GM23338 (cell line): ENCODE results near the gene ILDR2. TPM values are rescaled to one million over a fixed set of nuclear protein-coding genes. Genes with fewer than 3 reads are reported as not detected.

Source experiments
- ATAC-seq: fragments of 200-7000 bp; cut with Tn5 transposase; 3 replicates; pipeline ENCODE4 v1.9.1; 2020
- DNase-seq: peaks from one replicate; pipeline ENCODE4 v3.0.0-alpha.2; 2015; ENCODE audit warnings: low spot score
- H2AFZ ChIP-seq: fragments of 200-600 bp; sonication (generic); 2 replicates; pipeline ENCODE4 v1.8.0; 2016; ENCODE audit warnings: antibody characterized with exemption, mild to moderate bottlenecking, moderate library complexity
- H3F3A ChIP-seq: fragments of 200-600 bp; sonication (generic); replicated peaks from 2 replicates; pipeline ENCODE4 v1.8.0; 2017; ENCODE audit warnings: antibody characterized with exemption, mixed run types, low read depth
- H3K27ac ChIP-seq: fragments of 200-600 bp; sonication (generic); 2 replicates; pipeline ENCODE4 v1.6.1; 2016; ENCODE audit warnings: low read depth
- H3K27me3 ChIP-seq: fragments of 200-600 bp; sonication (generic); 2 replicates; pipeline ENCODE4 v1.8.0; 2016; ENCODE audit warnings: mild to moderate bottlenecking, mixed run types, moderate library complexity; ENCODE audit not compliant: insufficient read depth
- H3K36me3 ChIP-seq: fragments of 200-600 bp; sonication (generic); 2 replicates; pipeline ENCODE4 v1.8.0; 2016; ENCODE audit warnings: mild to moderate bottlenecking; ENCODE audit not compliant: insufficient read depth
- H3K4me1 ChIP-seq: fragments of 200-600 bp; sonication (generic); 2 replicates; pipeline ENCODE4 v1.8.0; 2016; ENCODE audit warnings: mild to moderate bottlenecking, moderate library complexity; ENCODE audit not compliant: insufficient read depth
- H3K4me2 ChIP-seq: fragments of 200-600 bp; sonication (generic); 2 replicates; pipeline ENCODE4 v1.7.1; 2017; ENCODE audit warnings: mixed run types
- H3K4me3 ChIP-seq: fragments of 200-600 bp; sonication (generic); 2 replicates; pipeline ENCODE4 v1.6.1; 2016; ENCODE audit warnings: mixed run types
- H3K79me2 ChIP-seq: fragments of 200-600 bp; sonication (generic); replicated peaks from 2 replicates; pipeline ENCODE4 v1.8.0; 2017; ENCODE audit warnings: mild to moderate bottlenecking; ENCODE audit not compliant: insufficient read depth
- H3K9me2 ChIP-seq: fragments of 200-600 bp; sonication (generic); 2 replicates; pipeline ENCODE4 v1.8.0; 2017; ENCODE audit not compliant: insufficient read depth
- H4K20me1 ChIP-seq: fragments of 200-600 bp; sonication (generic); replicated peaks from 2 replicates; pipeline ENCODE4 v1.8.0; 2017; ENCODE audit warnings: mild to moderate bottlenecking; ENCODE audit not compliant: insufficient read depth
- H3K27ac Mint-ChIP-seq: 2 replicates; pipeline ENCODE4 v1.8.0; 2020; ENCODE audit warnings: inconsistent platforms, mild to moderate bottlenecking, moderate library complexity, mixed read lengths
- H3K27me3 Mint-ChIP-seq: 3 replicates; pipeline ENCODE4 v1.8.0; 2022; ENCODE audit warnings: low read depth, mild to moderate bottlenecking, moderate library complexity, mixed read lengths, inconsistent platforms; ENCODE audit not compliant: insufficient read depth, poor library complexity
- H3K36me3 Mint-ChIP-seq: 3 replicates; pipeline ENCODE4 v1.8.0; 2021; ENCODE audit warnings: low read depth, mild to moderate bottlenecking, inconsistent platforms, moderate library complexity, mixed read lengths
- H3K4me1 Mint-ChIP-seq: 3 replicates; pipeline ENCODE4 v1.8.0; 2020; ENCODE audit warnings: mild to moderate bottlenecking, inconsistent platforms, mixed read lengths
- H3K4me3 Mint-ChIP-seq: 3 replicates; pipeline ENCODE4 v1.8.0; 2021; ENCODE audit warnings: moderate library complexity, mild to moderate bottlenecking, inconsistent platforms, mixed read lengths
- H3K9me3 Mint-ChIP-seq: 3 replicates; pipeline ENCODE4 v1.8.0; 2020; ENCODE audit warnings: moderate library complexity, mild to moderate bottlenecking, inconsistent platforms, mixed read lengths
- CREB1 ChIP-seq: fragments of 250-450 bp; sonication (Bioruptor Pico); IDR thresholded peaks from 2 replicates; pipeline ENCODE4 v1.5.0; 2020; ENCODE audit warnings: low read depth, mild to moderate bottlenecking, moderate library complexity
- CTCF ChIP-seq, 2 experiments: fragments of 200-600 bp in 1 of 2; sonication (generic) in 1 of 2; conservative IDR thresholded peaks; 2 replicates each; pipeline versions ENCODE4 v1.5.1 to v1.6.1; 2016 to 2017; ENCODE audit warnings: antibody characterized with exemption in 2 of 2, low read depth in 2 of 2, mild to moderate bottlenecking in 2 of 2, moderate library complexity in 1 of 2
- EZH2 ChIP-seq: fragments of 200-600 bp; sonication (generic); IDR thresholded peaks from one replicate; pipeline ENCODE4 v1.8.0; 2017; ENCODE audit warnings: antibody characterized with exemption, mild to moderate bottlenecking, low read depth; ENCODE audit not compliant: unreplicated experiment
- EZH2phosphoT487 ChIP-seq: fragments of 200-600 bp; sonication (generic); IDR thresholded peaks from one replicate; pipeline ENCODE4 v1.8.1; 2018; ENCODE audit warnings: antibody characterized with exemption; ENCODE audit not compliant: unreplicated experiment
- JUNB ChIP-seq: IDR thresholded peaks from one replicate; pipeline ENCODE4 v1.6.1; 2016; ENCODE audit warnings: antibody characterized with exemption; ENCODE audit not compliant: unreplicated experiment
- NANOG ChIP-seq: IDR thresholded peaks from 2 replicates; pipeline ENCODE4 v1.6.1; 2016; ENCODE audit warnings: antibody characterized with exemption, borderline replicate concordance
- POLR2AphosphoS5 ChIP-seq: IDR thresholded peaks from 2 replicates; pipeline ENCODE4 v1.6.1; 2016; ENCODE audit warnings: antibody characterized with exemption, low read depth
- STAT1 ChIP-seq: IDR thresholded peaks from one replicate; pipeline ENCODE4 v1.6.1; 2016; ENCODE audit warnings: antibody characterized with exemption; ENCODE audit not compliant: unreplicated experiment
- ZNF114 ChIP-seq: fragments of 250-450 bp; sonication (Bioruptor Pico); IDR thresholded peaks from 2 replicates; pipeline ENCODE4 v1.5.0; 2020; ENCODE audit warnings: mild to moderate bottlenecking, moderate library complexity
- ZNF462 ChIP-seq: fragments of 250-450 bp; sonication (Bioruptor Pico); IDR thresholded peaks from 2 replicates; pipeline ENCODE4 v1.5.0; 2020; ENCODE audit warnings: mild to moderate bottlenecking, moderate library complexity
- polyA plus RNA-seq: library from polyadenylated mRNA; unstranded; fragments of >200 nt; fragmentation: Nextera tagmentation; extraction: Ambion mirVana; gene quantifications from 2 replicates; pipeline ENCODE4 v1.2.1, GENCODE V29; 2016
- total RNA-seq: library from RNA; depleted of rRNA; stranded (reverse); fragments of >200 nt; shearing (Covaris generic); gene quantifications from 2 replicates; pipeline ENCODE4 v1.2.3, GENCODE V29; 2014

Gene ILDR2
- total and polyA plus RNA-seq, 2 experiments from 2014 or later = 0.27 to 2.4 TPM

- ATAC-seq (peak; percentile 92), DNase-seq (peak; percentile 100)
- H3F3A ChIP-seq = no peaks in the 10 kb centered on the region
- H3K4me1 Mint-ChIP-seq = peaks cover 30% of the 10 kb centered on the region
- H3K9me2 ChIP-seq = no peaks in the 10 kb centered on the region
- peak within 1 kb of the TSS; percentile 12; the same call in 1 of the 2 replicates for H2AFZ ChIP-seq
- H3K9me3 Mint-ChIP-seq = peaks cover 7% of the 10 kb centered on the region; the same call in 1 of the 3 replicates
- peaks cover 29% of the 10 kb centered on the region for H4K20me1 ChIP-seq
- no peaks in the 10 kb centered on the region for H3K36me3 ChIP-seq
- H3K27ac Mint-ChIP-seq = peak within 1 kb of the TSS; percentile 98
- H3K4me1 ChIP-seq = peaks cover 9% of the 10 kb centered on the region
- H3K36me3 Mint-ChIP-seq = peaks cover 11% of the 10 kb centered on the region; the same call in 2 of the 3 replicates
- H3K4me3 Mint-ChIP-seq = peak within 1 kb of the TSS; percentile 95
- H3K4me2 ChIP-seq = peak within 1 kb of the TSS; percentile 89
- no peaks in the 10 kb centered on the region for H3K27me3 ChIP-seq
- peak within 1 kb of the TSS; percentile 63 for H3K4me3 ChIP-seq
- no peak for TF ChIP-seq ZNF114 (CRISPR knock-in tag)
- no peak for TF ChIP-seq EZH2phosphoT487
- TF ChIP-seq POLR2AphosphoS5 = peak; percentile 71
- TF ChIP-seq STAT1 = no peak
- TF ChIP-seq CTCF (conservative IDR thresholded peaks at IDR 0.05; ENCODE audit: low read depth in 2 of 2) = peak in 1 of 2 experiments; percentile 16; a peak in 1 of 4 replicates
- TF ChIP-seq JUNB = no peak
- TF ChIP-seq EZH2 = no peak
- TF ChIP-seq CREB1 = peak; percentile 60; the same call in 1 of the 2 replicates
- TF ChIP-seq NANOG = no peak
- peaks cover 46% of the 10 kb centered on the region for H3K79me2 ChIP-seq
- H3K27ac ChIP-seq = no peak within 1 kb of the TSS
- H3K27me3 Mint-ChIP-seq = peaks cover 6% of the 10 kb centered on the region
These were observed 99.4 kb downstream of the ILDR2 start, which contains the start of gene TADA1 for GRCh38 chr1:166875734-166876539. TADA1 (minus strand) TSS chr1:166876264; CDS start chr1:166876233, 31 bp downstream.

- H3K4me2 ChIP-seq = peak overlapping the region; percentile 89
- H3K4me3 Mint-ChIP-seq = peak overlapping the region; percentile 95
- peaks cover 9% of the 10 kb centered on the region for H3K4me1 ChIP-seq
- H3K9me3 Mint-ChIP-seq = peaks cover 7% of the 10 kb centered on the region; the same call in 1 of the 3 replicates
- peaks cover 6% of the 10 kb centered on the region for H3K27me3 Mint-ChIP-seq
- H3K4me1 Mint-ChIP-seq = peaks cover 30% of the 10 kb centered on the region
- H3K9me2 ChIP-seq = no peaks in the 10 kb centered on the region
- H3K36me3 ChIP-seq = no peaks in the 10 kb centered on the region
- peaks cover 52% of the 10 kb centered on the region for H3K79me2 ChIP-seq
- peak overlapping the region; percentile 63 for H3K4me3 ChIP-seq
- peak overlapping the region; percentile 12; the same call in 1 of the 2 replicates for H2AFZ ChIP-seq
- H4K20me1 ChIP-seq = peaks cover 30% of the 10 kb centered on the region
- H3K36me3 Mint-ChIP-seq = peaks cover 11% of the 10 kb centered on the region; the same call in 2 of the 3 replicates
- H3K27ac Mint-ChIP-seq = peak overlapping the region; percentile 81
- no peaks in the 10 kb centered on the region for H3K27me3 ChIP-seq
- H3F3A ChIP-seq = no peaks in the 10 kb centered on the region
- no peak for ATAC-seq
- H3K27ac ChIP-seq = no peak overlapping the region
- no peak for DNase-seq
- no peak for TF ChIP-seq POLR2AphosphoS5
- TF ChIP-seq JUNB = no peak
- TF ChIP-seq ZNF462 = no peak
- no peak for TF ChIP-seq CTCF (conservative IDR thresholded peaks at IDR 0.05; ENCODE audit: low read depth in 2 of 2)
These were observed 100.0 kb downstream of the ILDR2 start for GRCh38 chr1:166875302-166875733.
